ENCODE results near the gene BZW1.

GRCh38 chr2:200856806-200857205, 45.1 kb downstream of the BZW1 start:
- TF ChIP-seq POLR2A (IDR thresholded peaks at IDR 0.05), result no peak
- no peak for TF ChIP-seq CTCF (IDR thresholded peaks at IDR 0.05)

Measured in tibial nerve (tissue), 3 donors.